Subcutaneous adipose tissue (tissue), 4 donors: ENCODE results near the gene EFS. TPM values are rescaled to one million over a fixed set of nuclear protein-coding genes. Genes with fewer than 3 reads are reported as not detected.

Source experiments
- CTCF ChIP-seq: fragments of 450-650 bp; IDR thresholded peaks from one replicate; pipeline ENCODE4 v1.5.1; 2016; ENCODE audit warnings: low read depth, mild to moderate bottlenecking, control low read depth, antibody characterized with exemption, moderate library complexity
- total RNA-seq, 4 donors: library from RNA; depleted of rRNA; stranded (reverse); fragments of >200 nt; gene quantifications; one replicate each; pipeline ENCODE4 v1.1.0, GENCODE V29; 2016

The EFS gene
- total RNA-seq, 4 donors from 2014 or later = 8.5 to 12.8 (median 9.8) TPM

GRCh38 chr14:23319746-23320583, 45.0 kb downstream of the EFS start:
- no peak for TF ChIP-seq CTCF

- no peak for TF ChIP-seq CTCF
Measured at GRCh38 chr14:23316300-23316699, 48.7 kb downstream of the EFS start.

GRCh38 chr14:23310546-23310945, 54.4 kb downstream of the EFS start:
- TF ChIP-seq CTCF = no peak

GRCh38 chr14:23308721-23309445, 56.1 kb downstream of the EFS start:
- no peak for TF ChIP-seq CTCF

GRCh38 chr14:23307687-23308644, 57.0 kb downstream of the EFS start:
- no peak for TF ChIP-seq CTCF

- no peak for TF ChIP-seq CTCF
Measured at GRCh38 chr14:23307146-23307530, 57.8 kb downstream of the EFS start.
